Ureter (tissue), 1 donor: ENCODE measurements around the gene TALDO1. TPM values are rescaled to one million over a fixed set of nuclear protein-coding genes. Genes with fewer than 3 reads are reported as not detected.
A peak's percentile ranks its signal among the peaks of the same experiment; 100 is the strongest.

Source experiments
- DNase-seq: peaks from one replicate; pipeline ENCODE4 v3.0.0-alpha.2; 2020; ENCODE audit warnings: low spot score
- total RNA-seq: library from RNA; stranded (reverse); gene quantifications from one replicate; pipeline ENCODE4 v1.2.4, GENCODE V29; 2023
- donor health status: DM: yes; HTN: yes; CAD: no.

TALDO1 gene
- total RNA-seq, 1 donor from 2014 or later, result 172 TPM

DNA sequence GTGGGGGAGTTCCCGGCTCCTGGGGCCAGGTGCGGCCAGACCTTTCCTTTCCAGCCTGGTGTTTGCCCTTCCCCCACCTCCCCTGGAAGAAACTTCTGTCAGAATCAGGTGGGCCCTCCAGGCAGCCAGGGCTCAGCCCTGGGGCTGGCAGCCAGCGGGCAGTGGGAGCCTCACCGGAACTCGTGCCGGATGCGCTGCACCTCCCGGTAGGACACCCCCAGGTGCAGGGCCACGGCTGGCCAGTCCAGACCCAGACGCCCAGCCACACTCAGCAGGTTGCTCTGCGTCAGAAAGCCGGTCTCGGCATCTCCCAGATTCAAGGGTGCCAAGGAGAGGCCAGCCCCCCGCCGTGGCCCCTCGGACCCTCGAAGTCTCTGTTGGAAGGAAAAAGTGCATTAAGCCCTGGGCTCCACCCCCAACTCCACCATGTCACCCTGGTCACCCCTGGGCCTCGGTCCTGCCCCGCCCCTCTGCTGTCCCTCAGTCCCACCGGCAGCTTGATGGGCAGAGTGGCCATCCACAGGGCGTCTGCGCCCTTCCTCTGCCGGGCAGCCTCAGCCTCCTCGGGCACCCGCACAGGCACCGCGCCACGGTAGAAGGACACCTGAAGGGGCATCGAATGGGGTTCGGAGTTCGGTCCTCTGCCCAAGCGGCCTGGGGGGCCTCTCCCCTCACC is 52.5 kb downstream of the TALDO1 start:
- DNase-seq, result no peak

DNA sequence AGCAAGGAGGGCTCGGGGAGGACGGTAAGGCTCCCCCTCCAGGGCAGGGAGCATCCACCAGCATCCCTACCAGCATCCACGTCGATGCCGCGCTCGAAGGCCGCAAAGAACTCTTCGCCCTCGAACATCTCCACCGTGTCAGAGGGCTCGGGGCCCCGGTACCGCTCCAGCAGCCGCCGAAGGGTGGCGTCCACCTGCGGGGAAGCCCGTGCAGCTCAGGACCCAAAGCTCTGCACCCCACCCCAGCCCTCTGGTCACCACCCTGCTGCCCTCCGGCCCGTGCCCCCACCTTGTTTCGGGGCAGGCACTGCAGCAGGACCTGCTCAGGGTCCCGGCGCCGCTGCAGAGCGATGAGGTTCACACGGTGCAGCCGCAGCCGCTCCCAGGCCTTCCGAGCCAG is 53.2 kb downstream of the TALDO1 start:
- DNase-seq, result no peak

DNA sequence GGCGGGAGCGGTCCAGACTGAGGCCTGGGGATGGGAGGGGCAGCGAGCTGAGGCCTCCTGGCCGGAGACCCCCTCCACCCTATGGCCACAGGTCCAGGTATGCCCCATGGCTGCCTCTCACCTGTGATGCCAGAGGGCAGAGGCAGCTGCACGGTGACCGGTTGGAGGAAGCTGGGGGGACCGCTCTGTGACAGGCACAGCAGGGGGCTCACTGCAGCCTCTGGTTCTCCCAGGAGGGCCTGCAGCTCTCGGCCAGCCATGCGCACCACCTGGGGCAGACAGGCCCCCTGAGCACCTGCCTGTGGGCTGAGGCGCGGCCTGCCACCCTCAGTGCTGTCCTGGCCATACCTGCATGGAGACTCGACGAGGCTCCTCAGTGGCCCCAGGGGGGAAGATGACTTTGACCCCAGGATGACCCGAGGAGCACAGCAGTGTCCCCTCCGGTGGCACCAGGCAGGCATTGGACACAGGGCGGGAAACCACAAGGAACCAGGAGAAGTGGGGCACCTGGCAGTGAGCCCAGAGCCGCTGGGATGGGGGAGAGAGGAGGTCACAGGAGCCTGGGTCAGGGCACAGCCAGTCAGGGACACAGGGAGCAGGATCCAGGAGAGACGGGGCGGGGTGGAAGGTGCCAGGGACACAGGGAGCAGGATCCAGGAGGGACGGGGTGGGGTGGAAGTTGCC is 54.0 kb downstream of the TALDO1 start:
- no peak for DNase-seq

DNA sequence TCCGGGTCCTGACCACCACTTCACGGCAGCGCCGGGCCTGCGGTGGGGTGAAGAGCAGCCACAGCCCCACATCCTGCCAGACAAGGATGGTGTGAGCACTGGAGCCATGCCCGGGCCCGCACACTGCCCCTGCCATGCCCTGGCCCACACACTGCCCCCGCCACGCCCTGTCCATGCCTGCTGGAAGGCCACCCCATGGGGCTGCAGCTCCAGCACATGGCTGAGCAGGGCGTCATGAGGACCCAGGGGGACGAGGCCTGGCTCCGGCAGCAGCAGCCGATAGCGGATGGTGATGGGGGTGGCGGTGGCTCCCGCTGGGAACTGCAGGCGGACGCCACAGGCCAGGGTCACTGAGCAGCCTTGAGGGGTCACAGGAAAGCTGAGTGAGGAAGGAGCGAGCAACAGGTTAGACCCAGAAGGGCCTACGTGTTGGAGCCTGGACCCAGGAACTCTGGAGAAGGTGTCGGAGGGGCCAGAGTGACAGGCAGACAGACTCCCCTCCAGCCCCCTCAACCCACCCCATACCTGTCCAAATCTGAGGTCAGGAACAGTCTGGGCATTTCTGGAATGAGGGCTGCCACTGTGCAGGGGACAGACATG is 54.9 kb downstream of the TALDO1 start:
- DNase-seq, result no peak

DNA sequence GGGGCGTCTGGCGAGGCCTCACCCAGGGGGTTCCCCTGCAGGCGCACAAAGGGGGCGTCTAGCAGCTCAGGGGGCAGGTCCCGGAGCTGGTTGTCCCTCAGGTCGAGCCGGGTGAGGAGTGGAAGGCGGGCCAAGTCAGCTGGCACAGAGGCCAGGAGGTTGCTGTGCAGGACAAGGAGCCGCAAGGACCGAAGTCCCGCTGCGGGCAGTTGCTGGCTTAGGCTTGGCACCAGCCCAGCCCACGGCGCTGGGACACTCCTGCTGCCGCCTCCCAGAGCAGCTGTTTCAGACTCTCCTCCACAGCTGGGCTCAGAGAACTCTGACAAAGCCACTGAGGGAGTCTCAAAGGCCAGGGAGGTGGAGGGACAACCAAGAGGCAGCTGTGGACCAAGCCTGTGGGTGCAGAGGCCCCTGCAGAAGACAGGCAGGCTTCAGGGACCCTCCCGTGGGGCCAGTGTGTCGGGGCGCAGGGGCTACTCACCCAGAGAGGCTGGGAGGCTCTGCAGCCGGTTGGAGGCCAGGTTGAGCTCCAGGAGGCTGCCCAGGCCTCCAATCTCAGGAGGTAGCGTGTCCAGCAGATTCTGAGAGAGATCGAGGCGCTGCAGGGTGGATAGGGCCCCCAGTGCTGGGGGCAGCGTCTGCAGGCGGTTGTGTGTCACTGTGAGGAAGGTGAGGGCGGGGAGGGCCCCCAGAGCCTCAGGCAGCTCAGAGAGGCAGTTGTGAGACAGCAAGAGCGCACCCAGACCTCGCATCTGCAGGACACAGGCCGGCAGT is 55.6 kb downstream of the TALDO1 start:
- DNase-seq, result no peak

DNA sequence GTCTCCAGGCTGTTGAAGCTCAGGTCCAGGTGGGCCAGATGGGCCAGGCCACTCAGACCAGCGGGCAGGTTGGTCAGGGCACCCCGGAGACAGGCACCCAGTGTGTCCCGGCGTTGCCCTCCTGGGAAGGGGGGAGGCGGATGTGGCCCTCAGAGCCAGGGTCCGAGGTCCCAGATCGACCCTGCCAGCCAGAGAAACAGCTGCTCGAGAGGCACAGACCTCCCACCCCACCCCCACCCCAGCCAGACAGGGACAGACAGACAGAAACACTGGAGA is 56.1 kb downstream of the TALDO1 start:
- no peak for DNase-seq

DNA sequence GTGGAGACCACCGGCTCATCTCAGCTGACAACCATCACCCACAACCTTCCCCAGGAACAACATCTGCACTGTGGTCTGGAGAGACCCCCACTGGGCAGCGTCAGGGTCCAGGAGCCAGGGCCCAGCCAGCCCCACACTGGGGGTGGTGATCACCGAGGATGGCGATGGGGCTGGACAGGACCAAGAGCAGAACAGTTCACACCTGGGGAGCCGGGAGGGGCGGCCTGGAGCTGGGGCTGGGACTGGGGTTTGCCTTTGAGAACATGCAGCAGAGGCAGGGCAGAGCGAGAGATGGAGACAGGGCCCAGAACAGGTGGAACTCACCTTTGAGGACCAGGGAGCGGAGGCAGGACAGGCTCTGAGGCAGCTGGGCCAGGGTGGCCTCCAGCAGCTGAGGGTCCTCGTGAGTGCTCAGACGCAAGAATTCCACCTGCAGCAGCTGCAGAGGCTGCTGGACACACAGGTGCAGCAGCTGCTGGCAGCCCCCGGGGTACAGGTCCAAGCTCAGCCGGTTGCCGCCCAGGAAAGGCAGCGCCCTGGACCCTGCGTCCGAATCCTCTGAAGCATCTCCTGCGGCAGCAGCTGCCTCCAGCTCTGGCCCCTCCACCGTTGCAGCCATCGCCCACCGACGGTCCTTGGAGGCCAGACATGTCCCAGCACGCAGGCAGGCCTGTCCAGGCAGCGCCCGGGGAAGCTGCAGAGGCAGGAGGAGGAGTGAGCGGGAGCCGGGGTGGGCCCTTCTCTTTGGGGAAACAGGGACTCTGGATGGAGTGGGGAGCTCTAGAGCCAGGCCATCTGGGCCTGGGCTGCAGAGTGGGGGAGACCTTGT is 56.7 kb downstream of the TALDO1 start:
- peak; percentile 81 for DNase-seq

DNA sequence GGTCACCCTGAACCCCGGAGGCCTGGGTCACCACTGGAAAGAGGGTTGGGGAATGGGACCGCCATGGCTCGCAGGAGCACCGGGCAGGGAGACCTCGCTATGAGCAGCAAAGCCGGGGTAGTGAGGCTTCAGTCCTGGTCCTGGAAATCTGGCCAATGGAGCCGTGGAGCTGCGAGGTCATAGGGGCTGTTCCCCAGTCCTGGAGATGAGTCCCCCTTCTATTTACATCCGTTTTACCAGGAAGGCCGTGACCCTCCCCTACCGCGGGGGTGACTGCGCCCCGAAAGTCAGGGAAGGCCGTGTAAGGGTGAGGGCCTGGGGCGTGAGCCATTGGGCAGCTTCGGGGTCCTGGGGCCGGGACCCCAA is 57.3 kb downstream of the TALDO1 start:
- no peak for DNase-seq

DNA sequence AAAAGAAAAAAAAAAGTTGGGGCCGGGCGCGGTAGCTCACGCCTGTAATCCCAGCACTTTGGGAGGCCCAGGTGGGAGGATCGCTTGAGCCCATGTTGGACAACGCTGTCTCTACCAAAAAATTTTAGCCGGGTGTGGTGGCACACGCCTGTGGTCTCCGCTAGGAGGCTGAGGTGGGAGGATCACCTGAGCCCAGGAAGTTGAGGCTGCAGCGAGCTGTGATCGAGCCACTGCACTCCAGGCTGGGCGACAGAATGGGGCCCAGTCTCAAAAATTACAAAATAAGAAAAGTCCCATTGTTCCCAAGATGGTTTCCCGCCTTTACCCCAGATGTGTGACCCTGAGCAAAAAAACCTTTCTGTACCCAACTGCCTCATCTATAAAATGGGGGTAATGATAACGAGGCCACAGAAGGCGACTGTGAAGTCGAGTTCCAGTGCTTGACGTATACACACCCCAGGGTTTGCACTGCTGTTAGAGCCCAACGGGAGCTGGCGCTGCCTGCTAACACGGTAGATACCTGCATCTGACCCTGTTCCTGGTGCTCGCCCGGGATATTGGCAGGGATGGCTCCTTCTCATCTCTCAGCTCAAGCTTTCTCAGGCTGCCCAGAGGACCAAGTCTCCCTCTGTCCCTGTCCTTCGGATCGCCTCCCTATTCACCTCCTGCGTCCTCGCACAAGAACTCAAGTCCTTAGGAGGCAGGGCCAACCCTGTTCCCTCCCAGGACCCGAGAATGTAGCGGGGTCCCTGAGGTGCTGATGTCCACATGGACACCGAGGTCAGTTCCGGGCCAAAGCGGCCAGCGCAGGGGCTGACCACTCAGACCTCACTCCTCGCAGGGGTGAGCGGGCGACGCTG is 61.4 kb downstream of the TALDO1 start:
- DNase-seq, result no peak

DNA sequence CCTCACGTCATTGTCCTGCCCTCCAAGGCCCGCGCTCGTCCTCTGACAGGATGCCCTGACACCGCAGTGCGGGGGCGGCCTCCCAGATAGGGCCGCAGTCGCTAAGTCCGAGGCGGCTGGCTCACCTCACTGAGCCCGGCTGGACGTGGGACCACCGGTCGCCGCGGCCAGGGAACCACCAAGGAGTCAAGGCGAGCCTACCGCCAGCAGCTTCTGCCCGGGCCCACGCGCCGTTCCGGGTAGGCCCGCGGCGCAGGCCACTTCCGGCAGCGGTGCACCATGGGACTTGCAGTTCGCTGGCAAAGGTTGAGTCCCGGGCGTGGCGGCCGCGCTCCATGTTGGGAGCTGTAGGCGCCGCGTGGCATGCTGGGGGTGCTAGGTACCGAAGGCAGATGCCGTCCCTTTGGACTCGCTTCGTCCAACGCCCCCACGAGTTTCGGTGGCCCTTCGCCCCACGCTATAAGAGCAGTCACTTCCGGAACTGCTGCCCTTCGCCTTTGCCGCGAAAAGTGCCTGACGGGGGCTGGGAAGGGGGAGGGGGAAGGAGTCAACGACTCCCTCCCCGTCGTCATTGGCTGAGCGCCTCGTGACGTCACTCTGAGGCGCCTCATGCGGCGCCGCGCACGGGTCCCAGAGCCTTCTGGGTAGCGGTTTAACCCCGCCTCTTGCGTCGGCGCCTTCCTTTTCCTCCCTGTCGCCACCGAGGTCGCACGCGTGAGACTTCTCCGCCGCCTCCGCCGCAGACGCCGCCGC is 62.2 kb downstream of the TALDO1 start, which contains the start of gene RPLP2:
Gene RPLP2, plus strand, starts transcription at position 681 of the 753 bp plus-strand sequence. CDS start 268 bp downstream, outside the sequence.
- peak; percentile 98 for DNase-seq

DNA sequence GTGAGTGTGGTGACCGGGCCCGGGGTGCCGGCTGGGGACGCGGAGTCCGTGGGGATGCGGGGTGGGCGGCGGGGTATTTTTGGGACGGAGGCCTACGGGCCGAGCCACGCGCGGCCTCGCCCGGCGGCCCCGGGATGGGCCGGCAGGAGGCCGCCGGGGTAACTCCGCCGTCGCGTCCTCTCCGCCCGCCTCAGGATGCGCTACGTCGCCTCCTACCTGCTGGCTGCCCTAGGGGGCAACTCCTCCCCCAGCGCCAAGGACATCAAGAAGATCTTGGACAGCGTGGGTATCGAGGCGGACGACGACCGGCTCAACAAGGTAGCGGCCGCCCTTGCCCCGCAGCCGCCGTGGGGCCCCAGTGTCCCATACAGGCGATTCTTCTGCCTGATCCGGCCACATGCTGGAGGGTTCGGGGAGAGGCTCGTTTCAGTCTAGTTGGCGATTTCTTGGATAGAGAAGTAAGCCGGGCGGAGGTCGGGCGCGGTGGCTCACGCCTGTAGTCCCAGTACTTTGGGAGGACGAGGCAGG is 62.8 kb downstream of the TALDO1 start:
- no peak for DNase-seq

DNA sequence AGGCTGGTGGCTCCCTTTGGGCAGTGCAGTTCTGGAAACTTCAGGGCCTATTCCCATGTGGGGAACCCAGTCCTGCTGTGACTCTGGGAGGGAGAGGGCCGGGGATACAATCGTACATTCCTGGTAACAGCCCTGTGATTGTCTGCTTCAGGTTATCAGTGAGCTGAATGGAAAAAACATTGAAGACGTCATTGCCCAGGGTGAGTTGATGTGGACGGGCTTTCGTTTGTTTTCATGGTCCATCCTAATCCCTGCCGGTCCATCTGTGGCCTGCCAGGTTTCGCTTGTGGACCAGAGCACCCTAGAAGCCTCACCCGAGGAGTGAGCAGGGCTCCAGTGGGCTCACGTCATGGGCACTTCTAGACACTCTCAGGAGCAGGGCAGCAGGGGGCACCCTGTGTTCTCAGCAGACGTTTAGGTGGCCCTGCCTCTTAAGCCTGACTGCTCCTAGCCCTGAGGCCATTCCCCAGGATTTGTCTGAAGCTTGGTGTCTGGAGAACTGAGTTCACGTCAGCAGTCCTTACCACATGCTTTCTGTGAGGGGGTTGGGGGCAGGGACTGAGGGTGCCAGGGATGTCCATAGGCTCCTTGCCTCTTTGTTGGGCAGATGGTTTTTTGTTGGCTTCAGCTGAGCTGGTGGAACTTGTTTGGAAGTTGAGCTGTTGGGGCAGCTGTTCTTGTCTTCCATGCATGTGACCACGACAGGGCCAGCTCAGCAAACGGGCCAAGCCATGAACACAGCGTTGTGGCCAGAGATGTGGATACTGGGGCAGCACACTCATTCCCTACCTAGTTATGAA is 64.4 kb downstream of the TALDO1 start:
- no peak for DNase-seq

DNA sequence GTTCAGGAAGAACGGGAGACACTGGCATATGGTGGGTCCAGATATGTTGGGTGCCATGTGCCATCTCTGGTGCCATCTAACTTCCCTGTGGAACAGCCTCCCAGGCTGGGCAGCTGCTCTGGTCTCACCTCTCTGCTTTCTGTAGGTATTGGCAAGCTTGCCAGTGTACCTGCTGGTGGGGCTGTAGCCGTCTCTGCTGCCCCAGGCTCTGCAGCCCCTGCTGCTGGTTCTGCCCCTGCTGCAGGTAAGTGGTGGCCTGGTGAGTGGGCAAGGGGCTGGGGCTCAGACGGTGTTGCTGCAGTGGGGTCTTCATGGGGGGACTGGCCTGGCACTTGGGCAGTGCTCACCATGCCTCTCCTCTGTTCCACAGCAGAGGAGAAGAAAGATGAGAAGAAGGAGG is 65.1 kb downstream of the TALDO1 start:
- no peak for DNase-seq

DNA sequence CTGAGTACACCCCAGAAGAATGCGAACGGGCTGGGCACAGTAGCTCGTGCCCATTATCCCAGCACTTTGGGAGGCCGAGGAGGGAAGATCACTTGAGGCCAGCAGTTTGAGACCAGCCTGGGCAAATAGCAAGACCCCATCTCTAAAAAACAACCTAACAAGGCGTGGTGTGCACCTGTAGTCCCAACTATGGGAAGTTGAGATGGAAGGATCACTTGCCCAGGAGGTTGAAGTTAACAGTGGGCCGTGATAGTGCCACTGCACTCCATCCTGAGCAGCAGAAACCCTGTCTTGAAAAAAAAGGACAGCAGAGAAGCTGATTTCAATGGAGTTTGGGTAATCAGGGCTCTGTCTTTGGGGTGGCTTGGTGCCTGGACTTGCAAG is 65.8 kb downstream of the TALDO1 start:
- no peak for DNase-seq

DNA sequence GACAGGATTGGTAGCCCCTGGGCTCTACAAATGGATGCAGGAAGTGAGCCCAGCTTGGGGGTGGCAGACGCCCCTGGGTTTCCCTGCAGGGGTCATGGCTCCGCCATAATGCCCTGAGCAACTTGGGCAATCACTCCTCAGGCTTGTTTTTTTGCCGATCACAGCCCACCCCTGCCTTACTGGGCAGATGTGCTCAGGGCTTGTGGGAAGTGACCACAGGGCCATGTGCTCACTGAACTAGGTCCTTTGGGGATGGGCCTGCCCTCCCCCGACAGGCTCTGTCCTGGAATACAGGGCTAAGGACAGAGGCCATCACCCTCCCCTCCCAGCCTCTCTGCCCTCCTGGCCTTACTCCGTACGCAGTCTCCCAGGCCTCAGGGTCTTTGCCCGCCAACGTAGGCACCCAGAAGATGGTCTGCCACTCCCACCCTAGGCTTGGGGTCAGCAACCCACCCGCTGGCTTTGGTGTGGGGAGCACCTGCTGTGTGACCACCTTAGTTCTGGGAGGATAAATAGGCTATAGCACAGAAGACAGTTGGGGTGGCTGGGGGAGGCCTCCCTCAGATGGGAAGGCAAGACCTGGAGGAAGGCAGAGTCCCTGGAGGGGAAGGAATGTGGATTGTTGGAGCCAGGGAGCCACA is 66.3 kb downstream of the TALDO1 start:
- DNase-seq, result no peak
